HG03280 (cell line): ENCODE measurements around the gene IQCE.
A peak's percentile ranks its signal among the peaks of the same experiment; 100 is the strongest.
"Not testable (repeated sequence)": the region's sequence is repeated elsewhere in the genome, so short reads cannot be mapped to it uniquely, and the experiment has no call there.

Experiments used
- ATAC-seq: cut with Tn5 transposase; IDR thresholded peaks from one replicate; pipeline ENCODE4 v1.9.1; 2021; ENCODE audit warnings: mild to moderate bottlenecking, moderate library complexity; ENCODE audit not compliant: unreplicated experiment

IQCE gene

DNA sequence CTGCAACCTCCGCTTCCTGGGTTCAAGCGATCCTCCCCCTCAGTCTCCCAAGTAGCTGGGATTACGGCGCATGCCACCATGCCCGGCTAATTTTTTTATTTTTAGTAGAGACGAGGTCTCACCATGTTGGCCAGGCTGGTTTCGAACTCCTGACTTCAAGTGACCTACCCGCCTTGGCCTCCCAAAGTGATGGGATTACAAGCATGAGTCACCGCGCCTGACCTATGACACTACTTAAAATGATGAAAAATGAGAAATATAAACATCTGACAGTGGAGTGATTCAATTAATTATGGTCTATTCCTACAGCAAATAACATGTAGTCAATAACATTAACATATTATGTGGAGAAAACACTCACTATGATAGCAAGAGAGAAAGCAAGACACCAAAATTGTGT is 5.7 kb upstream of the IQCE start:
- ATAC-seq: no peak

DNA sequence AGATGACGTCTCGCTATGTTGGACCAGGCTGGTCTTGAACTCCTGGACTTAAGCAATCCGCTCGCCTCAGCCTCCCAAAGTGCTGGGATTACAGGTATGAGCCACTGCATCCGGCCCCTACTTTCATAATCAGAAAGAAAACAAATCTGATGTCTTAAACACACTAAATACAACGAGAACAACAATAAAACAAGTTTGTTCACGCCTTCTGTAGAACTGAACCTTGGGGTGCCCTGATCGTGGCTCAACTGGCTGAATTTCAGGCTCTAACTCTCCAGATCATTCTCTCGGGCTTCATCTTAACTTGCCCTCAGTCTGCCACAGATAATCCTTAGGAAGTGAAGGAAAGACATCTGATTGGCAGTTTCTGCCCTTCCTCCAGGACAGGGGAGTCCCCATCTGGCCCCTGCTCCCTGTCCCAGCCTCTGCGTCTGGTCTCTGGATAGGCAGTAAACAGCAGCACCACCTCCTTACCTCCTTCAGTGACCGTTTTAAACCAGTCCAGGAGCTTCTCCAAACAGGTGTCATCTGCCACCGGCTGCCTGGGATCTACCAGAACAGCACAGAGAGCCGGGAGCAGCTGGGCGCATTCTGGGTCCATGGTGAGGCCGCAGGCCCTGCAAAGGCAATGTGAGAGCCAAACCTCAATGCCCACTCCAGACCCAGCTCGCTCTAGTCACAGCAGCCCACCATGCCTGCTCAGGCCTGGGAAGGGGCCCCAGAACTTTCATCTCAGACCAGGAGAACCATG is 4.8 kb upstream of the IQCE start:
- ATAC-seq: no peak

- ATAC-seq: no peak
Observed at GRCh38 chr7:2554661-2555111, 4.1 kb upstream of the IQCE start.

GRCh38 chr7:2555121-2556052 is 3.4 kb upstream of the IQCE start, which contains the start of gene BRAT1:
Gene BRAT1 (minus strand): TSS chr7:2555524. CDS start chr7:2554431, 1,093 bp downstream.
- peak; percentile 68 for ATAC-seq

- no peak for ATAC-seq
Observed at GRCh38 chr7:2559283-2559950, 638 bp downstream of the IQCE start.

GRCh38 chr7:2563955-2564354 is 5.2 kb downstream of the IQCE start:
- ATAC-seq: not testable (repeated sequence)

GRCh38 chr7:2564970-2565540 is 6.3 kb downstream of the IQCE start:
- ATAC-seq: no peak

DNA sequence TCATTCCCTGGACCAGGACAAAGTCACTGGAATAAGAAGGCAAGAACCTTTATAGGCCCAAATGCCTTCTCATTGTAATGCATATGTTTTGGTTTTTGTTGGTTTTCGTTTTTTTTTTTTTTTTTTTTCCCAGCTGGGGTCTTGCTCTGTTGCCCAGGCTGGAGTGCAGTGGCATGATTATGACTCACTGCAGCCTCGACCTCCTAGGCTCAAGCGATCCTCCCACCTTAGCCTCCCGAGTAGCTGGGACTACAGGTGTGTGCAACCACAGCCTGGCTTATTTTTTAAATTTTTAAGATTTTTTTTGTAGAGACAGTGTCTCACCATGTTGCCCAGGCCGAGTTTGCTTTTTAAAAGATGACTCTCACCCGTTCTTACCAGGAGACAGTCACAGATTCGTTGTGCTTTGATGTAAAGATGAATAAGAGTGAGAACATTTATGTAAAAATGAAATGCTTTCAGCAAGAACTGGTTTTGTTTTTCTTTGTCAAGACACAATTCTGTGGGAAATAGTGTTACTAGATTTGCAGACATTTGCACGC is 7.6 kb downstream of the IQCE start:
- ATAC-seq: peak; percentile 36

DNA sequence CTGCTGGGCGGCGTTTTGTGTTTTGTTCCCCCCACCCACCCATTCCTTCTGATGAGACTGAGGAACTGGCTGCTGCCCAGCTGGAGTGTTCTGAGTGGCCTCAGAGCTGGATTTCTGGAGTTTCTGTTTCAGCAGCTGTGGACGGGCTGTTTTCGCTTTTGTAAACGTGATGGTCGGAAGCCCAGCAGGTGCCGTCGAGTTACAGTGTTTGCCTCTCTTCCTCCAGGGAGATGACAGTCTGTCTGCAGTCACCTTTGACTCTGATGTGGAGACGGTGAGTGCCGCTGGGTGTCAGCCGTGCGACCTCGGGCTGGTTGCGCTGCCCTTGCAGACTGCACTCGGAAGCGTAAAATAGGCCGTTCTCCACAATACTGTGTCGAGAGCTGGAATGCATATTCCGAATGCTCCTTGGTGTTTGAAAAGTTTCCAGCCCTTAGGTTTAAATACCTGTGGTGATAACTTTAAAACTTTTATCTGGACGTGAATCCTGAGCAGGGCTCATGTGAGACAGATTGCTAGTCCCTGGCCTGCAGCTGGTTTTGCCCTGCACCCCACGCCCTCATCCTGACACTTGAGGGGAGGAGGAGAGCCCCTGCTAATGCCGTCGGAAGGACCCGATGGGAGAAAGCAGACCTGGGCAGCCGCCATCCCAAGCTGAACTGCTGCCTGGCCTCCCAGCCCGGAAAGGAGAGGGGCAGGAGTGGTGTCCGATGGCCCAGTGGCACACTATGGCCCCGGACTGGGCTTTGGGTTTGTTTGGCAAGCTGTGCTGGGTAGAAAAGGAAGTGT is 8.3 kb downstream of the IQCE start:
- ATAC-seq: peak; percentile 89

DNA sequence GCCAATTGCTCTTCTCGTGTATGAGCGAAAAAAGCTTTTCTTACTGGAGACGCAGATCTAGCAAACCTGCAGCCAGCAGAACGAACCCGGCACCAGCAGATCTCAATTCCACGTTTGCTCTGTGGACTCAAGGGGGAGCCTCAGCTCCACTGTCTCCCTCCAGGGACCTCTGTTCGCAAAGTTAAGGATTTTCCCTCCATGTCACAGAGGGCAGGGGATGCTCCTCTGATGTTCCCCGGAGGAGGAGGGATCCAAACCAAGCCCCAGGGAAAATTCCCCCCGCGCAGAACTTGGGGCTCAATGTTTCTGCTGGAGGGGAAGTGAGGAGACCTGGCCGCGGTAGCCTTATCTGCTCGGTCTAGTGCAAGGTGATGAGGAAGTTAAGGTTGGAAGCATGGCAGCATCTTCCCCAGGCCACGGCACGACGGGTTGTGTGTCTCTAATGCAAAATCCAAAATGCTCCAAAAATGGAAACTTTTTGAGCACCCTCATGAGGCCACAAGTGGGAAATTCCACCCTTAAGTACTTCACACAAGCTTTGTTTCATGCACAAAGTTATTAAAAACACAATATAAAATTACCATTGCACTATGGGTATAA is 9.0 kb downstream of the IQCE start:
- no peak for ATAC-seq

GRCh38 chr7:2568521-2569223 is 9.9 kb downstream of the IQCE start:
- no peak for ATAC-seq

DNA sequence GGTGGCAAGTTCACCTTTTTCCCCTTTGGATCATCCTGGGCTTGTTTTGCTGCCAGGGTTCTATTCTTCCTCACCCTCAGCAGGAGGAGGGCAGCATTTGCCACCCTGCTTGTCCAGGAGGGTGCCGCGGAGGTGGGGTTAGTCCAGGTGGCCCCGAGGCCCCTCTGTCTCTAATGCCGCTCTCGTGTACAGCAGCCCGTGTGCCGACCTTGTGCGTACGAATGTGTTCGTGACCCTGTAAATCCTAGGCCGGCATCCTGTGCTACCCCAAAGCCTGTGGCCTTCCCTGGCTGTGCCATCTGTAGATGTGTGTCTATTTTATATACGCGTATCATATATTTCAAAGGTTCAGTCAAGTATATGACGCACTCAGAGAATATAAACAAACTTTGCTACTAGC is 10.6 kb downstream of the IQCE start:
- ATAC-seq: no peak

- no peak for ATAC-seq
Observed at GRCh38 chr7:2570021-2570420, 11.2 kb downstream of the IQCE start.

DNA sequence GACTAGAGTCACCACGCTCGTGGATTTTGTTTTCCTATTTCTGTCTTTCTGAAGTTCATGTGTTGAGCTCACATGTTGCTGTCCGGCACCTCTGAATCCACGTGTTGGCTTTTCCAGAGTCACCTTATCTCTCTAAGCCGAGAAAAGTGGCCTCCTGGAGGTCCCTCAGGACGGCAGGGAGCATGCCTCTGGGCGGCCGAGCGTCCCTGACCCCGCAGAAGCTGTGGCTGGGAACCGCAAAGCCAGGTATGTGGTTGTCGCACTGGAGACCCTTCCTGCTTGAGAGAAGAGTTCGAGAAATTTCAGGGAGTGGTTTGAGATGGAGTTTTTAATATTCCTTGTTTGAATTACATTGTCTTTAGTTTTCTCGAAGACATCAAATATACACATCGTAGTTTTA is 12.6 kb downstream of the IQCE start:
- ATAC-seq: no peak

GRCh38 chr7:2572101-2572842 is 13.5 kb downstream of the IQCE start:
- no peak for ATAC-seq

GRCh38 chr7:2573761-2574160 is 15.0 kb downstream of the IQCE start:
- ATAC-seq: no peak

GRCh38 chr7:2575046-2575732 is 16.4 kb downstream of the IQCE start:
- no peak for ATAC-seq
